Left lung (tissue), 10 donors: ENCODE measurements around the gene BANF1. TPM values are rescaled to one million over a fixed set of nuclear protein-coding genes. Genes with fewer than 3 reads are reported as not detected.

Source experiments
- ATAC-seq: fragments of 200-7000 bp; cut with Tn5 transposase; one replicate; pipeline ENCODE4 v1.9.1; 2020; ENCODE audit warnings: moderate library complexity
- DNase-seq, 4 donors: peaks; one replicate each; pipeline ENCODE4 v3.0.0-alpha.2; 2013 to 2020
- H3K27ac ChIP-seq, 2 donors: fragments of 200-600 bp; sonication (generic) in 1 of 2; one replicate each; pipeline versions ENCODE4 v1.5.0 to v1.8.0; 2020 to 2021
- H3K27me3 ChIP-seq, 2 donors: fragments of 200-600 bp; sonication (generic) in 1 of 2; one replicate each; pipeline versions ENCODE4 v1.5.0 to v1.8.0; 2020 to 2021
- H3K36me3 ChIP-seq, 2 donors: fragments of 200-600 bp; sonication (generic) in 1 of 2; one replicate each; pipeline versions ENCODE4 v1.5.0 to v1.8.0; 2020 to 2021
- H3K4me1 ChIP-seq, 2 donors: fragments of 200-600 bp; one replicate each; pipeline ENCODE4 v1.8.0; 2021
- H3K4me3 ChIP-seq, 2 donors: fragments of 200-600 bp; sonication (generic) in 1 of 2; one replicate each; pipeline versions ENCODE4 v1.5.0 to v1.8.0; 2020 to 2021; ENCODE audit warnings: mild to moderate bottlenecking in 1 of 2
- H3K9me3 ChIP-seq, 2 donors: fragments of 200-600 bp; sonication (generic) in 1 of 2; one replicate each; pipeline versions ENCODE4 v1.5.0 to v1.8.0; 2020 to 2021
- intact Hi-C, 2 donors: fragments of 100-400 bp; cut with DNase I; formaldehyde crosslinking; loops; one replicate each; pipeline versions ENCODE4 v1.11.2 to v1.14.2; 2022
- polyA plus RNA-seq, 6 donors: library from polyadenylated mRNA; unstranded; fragments of 120-200 nt; gene quantifications; one replicate each; pipeline ENCODE4 v1.2.1, GENCODE V29; 2013; ENCODE audit not compliant: insufficient read length in 6 of 6
- total RNA-seq, 2 donors: library from RNA; stranded (reverse); fragmentation: NEBNext Ultra II Directional; extraction: Animal tissue kit (Norgen Biotek cat#: 25700); gene quantifications; one replicate each; pipeline ENCODE4 v1.2.1, GENCODE V29; 2021
- TF ChIP-seq, protein P1 (sequence below), 2 donors: fragments of 200-600 bp; sonication (generic) in 1 of 2; IDR thresholded peaks; one replicate each; pipeline versions ENCODE4 v1.5.0 to v1.8.0; 2021; ENCODE audit warnings: antibody characterized with exemption in 2 of 2
- donor health status: DM: no; HTN: yes; CAD: no.
- donor health status: DM: no; HTN: no; CAD: no.

The BANF1 gene
- total and polyA plus RNA-seq, 8 donors: 161 to 248 (median 225) TPM

DNA sequence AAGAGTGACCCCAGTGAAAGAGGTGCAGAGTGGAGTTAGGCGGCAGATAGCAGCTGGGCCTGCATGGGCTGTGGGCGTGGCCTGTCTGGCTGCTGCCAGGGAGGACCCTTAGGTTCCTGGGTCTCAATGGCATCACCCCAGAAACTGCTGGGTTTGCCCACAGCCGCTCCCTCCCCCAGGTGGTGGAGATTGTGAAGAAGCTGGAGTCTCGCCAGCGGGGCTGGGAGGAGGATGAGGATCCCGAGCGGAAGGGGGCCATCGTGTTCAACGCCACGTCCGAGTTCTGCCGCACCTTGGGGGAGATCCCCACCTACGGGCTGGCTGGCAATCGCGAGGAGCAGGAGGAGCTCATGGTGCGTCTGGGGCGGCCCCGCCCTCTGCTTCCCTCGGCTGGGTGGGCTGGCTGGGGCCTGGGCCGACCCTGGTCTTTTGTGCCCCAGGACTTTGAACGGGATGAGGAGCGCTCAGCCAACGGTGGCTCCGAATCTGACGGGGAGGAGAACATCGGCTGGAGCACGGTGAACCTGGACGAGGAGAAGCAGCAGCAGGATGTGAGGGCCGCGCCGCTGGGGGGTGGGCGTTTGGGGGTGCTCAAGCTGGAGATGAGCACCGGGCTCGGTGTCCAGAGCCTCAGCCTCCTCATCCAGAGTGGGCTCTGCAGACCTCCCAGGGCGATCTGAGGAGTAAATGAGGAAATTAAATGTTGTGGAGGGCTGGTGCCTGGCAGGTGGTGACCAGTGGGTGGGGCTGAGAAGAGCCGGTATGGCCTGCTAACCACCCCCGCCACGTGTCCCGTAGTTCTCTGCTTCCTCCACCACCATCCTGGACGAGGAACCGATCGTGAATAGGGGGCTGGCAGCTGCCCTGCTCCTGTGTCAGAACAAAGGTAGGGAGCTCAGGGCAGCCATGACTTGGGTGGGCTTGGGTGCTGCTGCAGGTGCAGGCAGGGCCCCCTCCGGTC, 25.8 kb upstream of the BANF1 start:
- H3K27me3 ChIP-seq: no peaks in the 10 kb centered on the region
- DNase-seq: no peak
- no peak overlapping the region for H3K4me3 ChIP-seq
- intact Hi-C loops: no loop called here
- no peaks in the 10 kb centered on the region for H3K4me1 ChIP-seq
- no peak overlapping the region for H3K27ac ChIP-seq
- TF ChIP-seq, protein P1, sequence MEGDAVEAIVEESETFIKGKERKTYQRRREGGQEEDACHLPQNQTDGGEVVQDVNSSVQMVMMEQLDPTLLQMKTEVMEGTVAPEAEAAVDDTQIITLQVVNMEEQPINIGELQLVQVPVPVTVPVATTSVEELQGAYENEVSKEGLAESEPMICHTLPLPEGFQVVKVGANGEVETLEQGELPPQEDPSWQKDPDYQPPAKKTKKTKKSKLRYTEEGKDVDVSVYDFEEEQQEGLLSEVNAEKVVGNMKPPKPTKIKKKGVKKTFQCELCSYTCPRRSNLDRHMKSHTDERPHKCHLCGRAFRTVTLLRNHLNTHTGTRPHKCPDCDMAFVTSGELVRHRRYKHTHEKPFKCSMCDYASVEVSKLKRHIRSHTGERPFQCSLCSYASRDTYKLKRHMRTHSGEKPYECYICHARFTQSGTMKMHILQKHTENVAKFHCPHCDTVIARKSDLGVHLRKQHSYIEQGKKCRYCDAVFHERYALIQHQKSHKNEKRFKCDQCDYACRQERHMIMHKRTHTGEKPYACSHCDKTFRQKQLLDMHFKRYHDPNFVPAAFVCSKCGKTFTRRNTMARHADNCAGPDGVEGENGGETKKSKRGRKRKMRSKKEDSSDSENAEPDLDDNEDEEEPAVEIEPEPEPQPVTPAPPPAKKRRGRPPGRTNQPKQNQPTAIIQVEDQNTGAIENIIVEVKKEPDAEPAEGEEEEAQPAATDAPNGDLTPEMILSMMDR (IDR thresholded peaks at IDR 0.05): no peak
- H3K9me3 ChIP-seq: no peaks in the 10 kb centered on the region
- peaks cover 0 to 69% of the 10 kb centered on the region in 2 donors for H3K36me3 ChIP-seq
- ATAC-seq: no peak

DNA sequence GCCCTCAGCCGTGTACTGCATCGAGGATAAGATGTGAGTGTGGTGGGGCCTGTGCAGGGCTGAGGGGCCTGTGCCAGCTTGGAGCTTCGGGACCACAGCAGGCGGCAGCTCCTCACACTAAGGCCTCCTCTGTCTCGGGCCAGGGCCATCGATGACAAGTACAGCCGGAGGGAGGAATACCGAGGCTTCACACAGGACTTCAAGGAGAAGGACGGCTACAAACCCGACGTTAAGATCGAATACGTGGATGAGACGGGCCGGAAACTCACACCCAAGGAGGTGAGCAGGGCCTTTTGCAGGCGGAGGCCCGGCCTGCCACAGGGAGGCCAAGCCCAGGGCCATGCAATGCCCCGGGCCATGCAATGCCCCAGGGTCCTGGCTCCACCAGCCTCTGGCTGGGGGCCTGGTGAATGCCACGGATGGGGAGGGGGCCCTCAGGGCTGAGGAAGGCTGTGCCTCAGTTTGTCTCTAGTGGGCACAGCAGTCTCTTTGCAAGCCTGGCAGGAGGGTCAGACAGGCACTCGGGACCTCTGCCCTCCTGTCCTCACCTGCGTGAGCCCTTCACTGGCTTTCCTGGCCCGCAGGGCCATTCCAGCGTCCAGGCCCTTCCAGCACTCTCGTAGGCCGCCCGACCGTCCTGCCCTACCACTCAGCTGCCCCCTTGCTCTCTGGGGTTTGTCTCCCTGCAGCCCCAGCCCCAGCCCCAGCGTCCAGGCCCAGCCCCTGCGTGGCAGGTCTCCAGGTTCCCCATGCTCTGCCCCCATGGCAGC, 24.5 kb upstream of the BANF1 start:
- intact Hi-C loops: no loop called here
- ATAC-seq: no peak
- Histone ChIP-seq H3K36me3 (peaks cover 0 to 61% of the 10 kb centered on the region in 2 donors), H3K4me1 (no peaks in the 10 kb centered on the region), H3K27ac (no peak overlapping the region), H3K27me3 (no peaks in the 10 kb centered on the region), H3K4me3 (no peak overlapping the region), H3K9me3 (no peaks in the 10 kb centered on the region)
- TF ChIP-seq, protein P1 (IDR thresholded peaks at IDR 0.05): no peak
- DNase-seq: no peak

DNA sequence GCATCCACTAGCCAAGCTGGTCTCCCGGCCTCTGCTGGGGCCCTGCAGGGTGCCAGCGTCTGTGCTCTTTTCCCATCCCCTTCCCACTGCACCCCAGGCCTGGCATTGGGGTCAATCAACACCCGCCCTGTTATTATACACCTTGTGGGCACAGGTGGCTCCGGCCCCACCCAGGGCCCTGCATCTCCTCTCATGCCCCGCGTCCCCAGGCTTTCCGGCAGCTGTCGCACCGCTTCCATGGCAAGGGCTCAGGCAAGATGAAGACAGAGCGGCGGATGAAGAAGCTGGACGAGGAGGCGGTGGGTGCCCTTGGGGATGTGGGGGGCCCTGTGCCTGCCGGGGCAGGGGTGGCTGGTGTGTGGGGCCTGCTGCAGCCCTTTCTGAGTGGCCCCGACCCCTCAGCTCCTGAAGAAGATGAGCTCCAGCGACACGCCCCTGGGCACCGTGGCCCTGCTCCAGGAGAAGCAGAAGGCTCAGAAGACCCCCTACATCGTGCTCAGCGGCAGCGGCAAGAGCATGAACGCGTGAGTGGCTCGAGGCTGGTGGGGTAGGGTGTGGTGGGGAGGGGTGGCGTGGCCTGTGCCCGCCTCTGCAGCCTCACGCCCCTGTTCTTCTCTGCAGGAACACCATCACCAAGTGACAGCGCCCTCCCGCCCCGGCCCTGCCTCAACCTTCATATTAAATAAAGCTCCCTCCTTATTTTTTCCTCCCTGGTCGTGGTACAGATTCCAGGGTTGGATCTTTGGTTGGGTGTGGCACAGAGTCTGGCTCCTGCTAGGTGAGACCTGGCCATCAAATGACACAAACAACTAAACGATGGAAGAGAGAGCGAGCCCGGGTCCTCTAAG, 23.7 kb upstream of the BANF1 start:
- ATAC-seq (no peak), DNase-seq (no peak)
- no peak overlapping the region for H3K4me3 ChIP-seq
- TF ChIP-seq, protein P1 (IDR thresholded peaks at IDR 0.05): no peak
- intact Hi-C loops: no loop called here
- H3K9me3 ChIP-seq: no peaks in the 10 kb centered on the region
- H3K27ac ChIP-seq: no peak overlapping the region
- peaks cover 0 to 56% of the 10 kb centered on the region in 2 donors for H3K36me3 ChIP-seq
- no peaks in the 10 kb centered on the region for H3K4me1 ChIP-seq
- H3K27me3 ChIP-seq: no peaks in the 10 kb centered on the region

DNA sequence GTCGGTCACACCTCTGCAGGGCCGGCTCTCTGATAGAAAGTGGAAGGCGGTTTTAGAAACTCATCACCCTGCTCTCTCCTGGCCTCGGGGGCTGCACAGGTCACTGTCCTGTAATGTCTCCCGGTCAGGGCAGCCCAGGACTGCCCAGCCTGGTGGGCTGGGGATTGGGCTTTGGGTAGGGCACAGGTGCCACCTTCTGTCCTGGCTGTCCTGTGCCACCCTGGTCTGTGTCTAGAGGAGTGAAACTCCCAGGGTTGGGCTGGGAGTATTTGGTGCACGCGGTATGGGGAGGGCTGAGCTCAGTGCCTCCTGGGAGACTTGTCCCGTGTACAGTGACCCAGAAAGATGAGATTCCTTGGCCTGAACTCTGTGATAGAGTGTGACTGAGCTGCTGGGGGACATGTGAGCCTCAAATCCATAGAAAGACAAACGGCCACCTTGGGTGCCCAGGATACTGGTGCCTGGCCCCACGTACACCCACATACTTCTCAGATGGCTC, 23.0 kb upstream of the BANF1 start:
- Histone ChIP-seq H3K27ac (no peak overlapping the region), H3K9me3 (no peaks in the 10 kb centered on the region), H3K27me3 (no peaks in the 10 kb centered on the region), H3K4me3 (no peak overlapping the region), H3K4me1 (no peaks in the 10 kb centered on the region), H3K36me3 (peaks cover 0 to 56% of the 10 kb centered on the region in 2 donors)
- no peak for ATAC-seq
- no peak for DNase-seq
- intact Hi-C loops: no loop called here
- TF ChIP-seq, protein P1 (IDR thresholded peaks at IDR 0.05): no peak
